Chondrocyte (in vitro differentiated cells): ENCODE results near the gene SQOR. TPM values are rescaled to one million over a fixed set of nuclear protein-coding genes. Genes with fewer than 3 reads are reported as not detected.
A peak's percentile ranks its signal among the peaks of the same experiment; 100 is the strongest.

Experiments
- DNase-seq: peaks from one replicate; pipeline ENCODE4 v3.0.0; 2021; ENCODE audit warnings: mixed read lengths, low spot score
- H3K27ac Mint-ChIP-seq: one replicate; pipeline ENCODE4 v1.8.0; 2021; ENCODE audit warnings: mild to moderate bottlenecking, moderate library complexity, mixed read lengths; ENCODE audit not compliant: unreplicated experiment
- H3K27me3 Mint-ChIP-seq: 2 replicates; pipeline ENCODE4 v1.8.0; 2021; ENCODE audit warnings: low read depth, mixed read lengths
- H3K36me3 Mint-ChIP-seq: 2 replicates; pipeline ENCODE4 v1.8.0; 2021; ENCODE audit warnings: low read depth, mixed read lengths
- H3K4me1 Mint-ChIP-seq: 2 replicates; pipeline ENCODE4 v1.8.0; 2021; ENCODE audit warnings: low read depth, mild to moderate bottlenecking, mixed read lengths
- H3K4me3 Mint-ChIP-seq: one replicate; pipeline ENCODE4 v1.8.0; 2021; ENCODE audit warnings: mild to moderate bottlenecking, moderate library complexity, mixed read lengths; ENCODE audit not compliant: unreplicated experiment
- H3K9me3 Mint-ChIP-seq: 2 replicates; pipeline ENCODE4 v1.8.0; 2021; ENCODE audit warnings: low read depth, mixed read lengths
- total RNA-seq: library from RNA; stranded (reverse); gene quantifications from 3 replicates; pipeline ENCODE4 v1.2.1, GENCODE V29; 2021
- TF ChIP-seq, protein P1 (sequence below): fragments of 200-600 bp; sonication (generic); IDR thresholded peaks from 2 replicates; pipeline ENCODE4 v1.5.0; 2021; ENCODE audit warnings: antibody characterized with exemption, mild to moderate bottlenecking, moderate library complexity

SQOR gene
- total RNA-seq, 1 donor from 2014 or later = 10.9 TPM

DNA sequence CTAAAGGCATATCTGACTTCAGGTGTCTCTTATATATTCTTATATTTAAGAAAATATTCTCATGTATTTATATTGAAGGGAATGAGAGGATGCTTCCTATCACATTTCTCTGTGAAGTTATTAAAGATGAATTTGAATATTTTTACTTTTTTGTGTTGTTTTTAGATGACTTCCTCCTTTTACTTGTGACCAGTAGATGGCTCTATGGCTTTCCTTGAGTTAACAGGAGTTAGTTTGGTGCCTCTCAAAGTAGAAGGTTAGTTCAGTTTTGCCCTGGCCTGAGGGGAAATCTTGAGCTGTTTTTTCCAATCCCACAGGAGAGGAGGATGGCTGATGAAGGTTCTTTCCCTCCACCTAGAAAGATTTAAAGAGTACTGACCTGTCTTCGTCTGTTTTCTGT is 80.7 kb downstream of the SQOR start:
- no peak overlapping the region for H3K4me3 Mint-ChIP-seq
- DNase-seq = no peak
- TF ChIP-seq, protein P1, sequence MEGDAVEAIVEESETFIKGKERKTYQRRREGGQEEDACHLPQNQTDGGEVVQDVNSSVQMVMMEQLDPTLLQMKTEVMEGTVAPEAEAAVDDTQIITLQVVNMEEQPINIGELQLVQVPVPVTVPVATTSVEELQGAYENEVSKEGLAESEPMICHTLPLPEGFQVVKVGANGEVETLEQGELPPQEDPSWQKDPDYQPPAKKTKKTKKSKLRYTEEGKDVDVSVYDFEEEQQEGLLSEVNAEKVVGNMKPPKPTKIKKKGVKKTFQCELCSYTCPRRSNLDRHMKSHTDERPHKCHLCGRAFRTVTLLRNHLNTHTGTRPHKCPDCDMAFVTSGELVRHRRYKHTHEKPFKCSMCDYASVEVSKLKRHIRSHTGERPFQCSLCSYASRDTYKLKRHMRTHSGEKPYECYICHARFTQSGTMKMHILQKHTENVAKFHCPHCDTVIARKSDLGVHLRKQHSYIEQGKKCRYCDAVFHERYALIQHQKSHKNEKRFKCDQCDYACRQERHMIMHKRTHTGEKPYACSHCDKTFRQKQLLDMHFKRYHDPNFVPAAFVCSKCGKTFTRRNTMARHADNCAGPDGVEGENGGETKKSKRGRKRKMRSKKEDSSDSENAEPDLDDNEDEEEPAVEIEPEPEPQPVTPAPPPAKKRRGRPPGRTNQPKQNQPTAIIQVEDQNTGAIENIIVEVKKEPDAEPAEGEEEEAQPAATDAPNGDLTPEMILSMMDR = peak; percentile 71
- H3K36me3 Mint-ChIP-seq = peaks cover 2% of the 10 kb centered on the region
- H3K27ac Mint-ChIP-seq = no peak overlapping the region
- H3K4me1 Mint-ChIP-seq = peaks cover 6% of the 10 kb centered on the region
- H3K27me3 Mint-ChIP-seq = peaks cover 12% of the 10 kb centered on the region
- H3K9me3 Mint-ChIP-seq = no peaks in the 10 kb centered on the region

DNA sequence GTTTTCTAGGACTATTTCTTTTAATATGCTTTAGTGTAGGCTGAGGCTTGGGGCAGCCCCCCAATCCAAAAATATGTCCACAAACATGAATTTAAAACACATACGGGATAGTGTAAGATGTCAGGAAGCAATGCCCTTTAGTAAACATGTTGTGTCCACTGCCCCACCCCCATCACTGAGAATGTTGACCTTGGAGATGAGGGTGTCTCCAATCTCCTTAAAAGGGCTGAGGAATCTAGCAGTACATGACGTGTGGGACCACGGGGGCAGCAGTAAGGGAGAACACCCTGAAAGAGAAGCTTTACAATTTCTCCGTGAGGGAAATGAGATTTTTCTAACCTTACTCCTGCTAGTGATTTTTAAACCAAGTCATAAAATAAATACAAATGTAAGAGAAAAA is 84.7 kb downstream of the SQOR start:
- H3K9me3 Mint-ChIP-seq = no peaks in the 10 kb centered on the region
- no peaks in the 10 kb centered on the region for H3K36me3 Mint-ChIP-seq
- DNase-seq = no peak
- H3K27me3 Mint-ChIP-seq = peaks cover 14% of the 10 kb centered on the region
- no peak overlapping the region for H3K27ac Mint-ChIP-seq
- TF ChIP-seq, protein P1 = no peak
- H3K4me3 Mint-ChIP-seq = no peak overlapping the region
- peaks cover 4% of the 10 kb centered on the region for H3K4me1 Mint-ChIP-seq

GRCh38 chr15:45720183-45720582 is 85.4 kb downstream of the SQOR start:
- Mint-ChIP-seq H3K36me3 (no peaks in the 10 kb centered on the region), H3K9me3 (no peaks in the 10 kb centered on the region), H3K4me3 (no peak overlapping the region), H3K27me3 (peaks cover 14% of the 10 kb centered on the region), H3K27ac (no peak overlapping the region), H3K4me1 (no peaks in the 10 kb centered on the region)
- TF ChIP-seq, protein P1 = no peak
- no peak for DNase-seq

DNA sequence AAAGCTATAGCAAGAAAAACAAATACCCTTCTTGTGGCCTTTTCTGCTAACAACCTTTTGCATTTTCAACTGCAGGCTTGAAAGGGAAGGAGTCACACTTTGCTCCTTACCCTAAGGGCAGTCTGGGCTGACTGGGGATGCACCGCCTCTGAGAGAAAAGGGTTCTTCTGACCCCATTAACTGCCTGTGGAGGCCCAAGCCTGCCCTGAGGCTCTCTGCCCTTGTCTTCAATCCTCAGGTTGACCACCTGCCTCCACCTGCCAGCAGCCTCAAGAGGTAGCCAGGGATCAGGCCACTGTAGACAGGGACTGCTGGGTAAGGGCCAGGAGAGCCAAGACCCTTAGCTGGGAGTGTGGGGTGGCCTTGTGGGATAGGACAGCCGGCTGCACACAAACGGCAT is 93.8 kb downstream of the SQOR start:
- no peak overlapping the region for H3K27ac Mint-ChIP-seq
- peaks cover 22% of the 10 kb centered on the region for H3K27me3 Mint-ChIP-seq
- H3K9me3 Mint-ChIP-seq = no peaks in the 10 kb centered on the region
- H3K4me3 Mint-ChIP-seq = no peak overlapping the region
- H3K4me1 Mint-ChIP-seq = no peaks in the 10 kb centered on the region
- no peak for DNase-seq
- no peaks in the 10 kb centered on the region for H3K36me3 Mint-ChIP-seq
- TF ChIP-seq, protein P1 = no peak

DNA sequence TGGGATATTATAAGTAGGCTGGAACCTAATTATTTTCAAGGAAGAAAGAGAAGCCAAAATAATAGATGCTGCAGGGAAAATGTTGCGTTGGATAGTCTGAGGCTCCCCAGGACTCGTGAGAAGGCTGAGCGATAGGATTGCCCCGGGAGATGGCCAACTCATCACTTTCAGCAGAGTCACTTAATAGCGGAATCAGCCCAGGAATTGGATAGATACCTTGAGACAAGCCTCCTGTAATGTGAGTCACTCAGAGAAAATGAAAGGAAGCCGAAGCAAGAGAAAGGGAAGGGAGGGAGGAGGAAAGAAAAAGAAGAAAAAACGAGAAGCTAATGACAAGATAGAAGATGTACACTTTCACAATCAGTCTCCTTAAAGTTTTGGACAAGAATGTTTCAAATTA is 94.3 kb downstream of the SQOR start:
- H3K36me3 Mint-ChIP-seq = no peaks in the 10 kb centered on the region
- no peak for DNase-seq
- TF ChIP-seq, protein P1 = no peak

More for the DNA sequence above, 94.3 kb downstream of the SQOR start:
- H3K27me3 Mint-ChIP-seq = peaks cover 22% of the 10 kb centered on the region
- no peaks in the 10 kb centered on the region for H3K9me3 Mint-ChIP-seq
- H3K4me3 Mint-ChIP-seq = no peak overlapping the region
- H3K4me1 Mint-ChIP-seq = no peaks in the 10 kb centered on the region
- H3K27ac Mint-ChIP-seq = no peak overlapping the region
